Fibroblast of skin of right quadriceps (primary cell): ENCODE data around the gene ADAMTS9.

Experiments
- DNase-seq: peaks from one replicate; pipeline ENCODE4 v3.0.0-alpha.2; 2013

The ADAMTS9 gene

GRCh38 chr3:64470436-64470835 is 217.4 kb downstream of the ADAMTS9 start:
- DNase-seq, result no peak

GRCh38 chr3:64467255-64467944 is 220.4 kb downstream of the ADAMTS9 start:
- DNase-seq, result no peak
